Raji (cell line): ENCODE measurements around the gene TMEM196.

ENCODE experiments used
- POLR2A ChIP-seq: IDR thresholded peaks from 2 replicates; pipeline ENCODE4 v1.6.1; 2011; ENCODE audit warnings: low read depth, low read length, control low read depth; ENCODE audit not compliant: insufficient read depth

TMEM196 gene

GRCh38 chr7:19772841-19773760 lies at the start of gene TMEM196:
Gene TMEM196 (minus strand): TSS chr7:19773617. CDS start chr7:19772696, 921 bp downstream.
- TF ChIP-seq POLR2A, result no peak

- TF ChIP-seq POLR2A, result no peak
Observed at GRCh38 chr7:19816128-19816527, 42.7 kb upstream of the TMEM196 start.

GRCh38 chr7:19815546-19815945 lies 42.1 kb upstream of the TMEM196 start:
- TF ChIP-seq POLR2A, result no peak

- no peak for TF ChIP-seq POLR2A
Observed at GRCh38 chr7:19814776-19815175, 41.4 kb upstream of the TMEM196 start.

- TF ChIP-seq POLR2A, result no peak
Observed at GRCh38 chr7:19811386-19811785, 38.0 kb upstream of the TMEM196 start.

GRCh38 chr7:19798986-19799385 lies 25.6 kb upstream of the TMEM196 start:
- no peak for TF ChIP-seq POLR2A

- no peak for TF ChIP-seq POLR2A
Observed at GRCh38 chr7:19783541-19783940, 10.1 kb upstream of the TMEM196 start.

- no peak for TF ChIP-seq POLR2A
Observed at GRCh38 chr7:19776981-19777380, 3.6 kb upstream of the TMEM196 start.

GRCh38 chr7:19775578-19775977 lies 2.2 kb upstream of the TMEM196 start:
- no peak for TF ChIP-seq POLR2A

GRCh38 chr7:19772306-19772705 lies 1.1 kb downstream of the TMEM196 start:
- no peak for TF ChIP-seq POLR2A

- TF ChIP-seq POLR2A, result no peak
Observed at GRCh38 chr7:19762631-19763030, 10.8 kb downstream of the TMEM196 start.

- TF ChIP-seq POLR2A, result no peak
Observed at GRCh38 chr7:19754521-19755116, 18.8 kb downstream of the TMEM196 start.

- TF ChIP-seq POLR2A, result no peak
Observed at GRCh38 chr7:19752020-19752419, 21.4 kb downstream of the TMEM196 start.

- no peak for TF ChIP-seq POLR2A
Observed at GRCh38 chr7:19749658-19750057, 23.8 kb downstream of the TMEM196 start.

- TF ChIP-seq POLR2A, result no peak
Observed at GRCh38 chr7:19747740-19748339, 25.6 kb downstream of the TMEM196 start.

- TF ChIP-seq POLR2A, result no peak
Observed at GRCh38 chr7:19744075-19744474, 29.3 kb downstream of the TMEM196 start.
